PC-9 (cell line): ENCODE data around the gene C1D.

Source experiments
- EZH2 ChIP-seq: fragments of 200-600 bp; sonication (generic); IDR thresholded peaks from 2 replicates; pipeline ENCODE4 v1.8.0; 2017; ENCODE audit warnings: antibody characterized with exemption, low read depth
- TF ChIP-seq, protein P1 (sequence below): fragments of 200-600 bp; sonication (generic); conservative IDR thresholded peaks from 2 replicates; pipeline ENCODE4 v1.6.1; 2017; ENCODE audit warnings: mixed run types, antibody characterized with exemption, mild to moderate bottlenecking, moderate library complexity

DNA sequence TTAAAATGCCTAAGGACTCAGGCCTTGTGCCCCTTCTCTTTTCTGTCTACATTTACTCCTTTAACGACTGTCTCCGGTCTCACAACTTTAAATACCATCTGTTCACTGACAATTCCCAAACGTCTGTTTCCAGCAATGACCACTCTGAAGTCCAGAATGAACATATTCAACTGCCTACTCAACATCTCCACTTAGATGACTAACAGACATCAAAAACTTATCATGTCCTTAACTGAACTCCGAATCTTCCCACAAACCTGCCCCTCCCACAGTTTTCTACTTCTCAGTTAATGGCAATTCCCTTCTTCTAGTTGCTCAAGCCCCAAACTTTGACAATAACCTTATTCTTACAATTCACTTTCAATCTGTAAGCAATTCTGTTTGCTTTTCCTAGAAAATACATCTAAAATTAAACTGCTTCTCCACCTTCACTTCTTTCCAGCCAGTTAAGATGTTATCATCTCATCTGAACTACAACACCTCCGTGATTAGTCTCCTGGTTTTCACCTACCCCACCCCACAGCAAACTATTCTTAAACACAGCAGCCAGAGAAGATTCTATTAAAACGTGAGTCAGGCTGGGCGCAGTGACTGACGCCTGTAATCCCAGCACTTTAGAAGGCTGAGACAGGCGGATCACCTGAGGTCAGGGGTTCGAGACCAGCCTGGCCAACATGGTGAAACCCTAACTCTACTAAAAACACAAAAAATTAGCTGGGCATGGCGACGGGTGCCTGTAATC is 2.8 kb downstream of the C1D start:
- no peak for TF ChIP-seq EZH2
- TF ChIP-seq, protein P1, sequence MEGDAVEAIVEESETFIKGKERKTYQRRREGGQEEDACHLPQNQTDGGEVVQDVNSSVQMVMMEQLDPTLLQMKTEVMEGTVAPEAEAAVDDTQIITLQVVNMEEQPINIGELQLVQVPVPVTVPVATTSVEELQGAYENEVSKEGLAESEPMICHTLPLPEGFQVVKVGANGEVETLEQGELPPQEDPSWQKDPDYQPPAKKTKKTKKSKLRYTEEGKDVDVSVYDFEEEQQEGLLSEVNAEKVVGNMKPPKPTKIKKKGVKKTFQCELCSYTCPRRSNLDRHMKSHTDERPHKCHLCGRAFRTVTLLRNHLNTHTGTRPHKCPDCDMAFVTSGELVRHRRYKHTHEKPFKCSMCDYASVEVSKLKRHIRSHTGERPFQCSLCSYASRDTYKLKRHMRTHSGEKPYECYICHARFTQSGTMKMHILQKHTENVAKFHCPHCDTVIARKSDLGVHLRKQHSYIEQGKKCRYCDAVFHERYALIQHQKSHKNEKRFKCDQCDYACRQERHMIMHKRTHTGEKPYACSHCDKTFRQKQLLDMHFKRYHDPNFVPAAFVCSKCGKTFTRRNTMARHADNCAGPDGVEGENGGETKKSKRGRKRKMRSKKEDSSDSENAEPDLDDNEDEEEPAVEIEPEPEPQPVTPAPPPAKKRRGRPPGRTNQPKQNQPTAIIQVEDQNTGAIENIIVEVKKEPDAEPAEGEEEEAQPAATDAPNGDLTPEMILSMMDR, result no peak
